GM23338 (cell line): ENCODE measurements around the gene ERN2.

Experiments
- CTCF ChIP-seq, 2 experiments: fragments of 200-600 bp in 1 of 2; sonication (generic) in 1 of 2; conservative IDR thresholded peaks; 2 replicates each; pipeline versions ENCODE4 v1.5.1 to v1.6.1; 2016 to 2017; ENCODE audit warnings: antibody characterized with exemption in 2 of 2, low read depth in 2 of 2, mild to moderate bottlenecking in 2 of 2, moderate library complexity in 1 of 2
- EZH2phosphoT487 ChIP-seq: fragments of 200-600 bp; sonication (generic); IDR thresholded peaks from one replicate; pipeline ENCODE4 v1.8.1; 2018; ENCODE audit warnings: antibody characterized with exemption; ENCODE audit not compliant: unreplicated experiment
- TF ChIP-seq, protein P1 (sequence below): IDR thresholded peaks from one replicate; pipeline ENCODE4 v1.6.1; 2018; ENCODE audit warnings: antibody characterized with exemption; ENCODE audit not compliant: unreplicated experiment

DNA sequence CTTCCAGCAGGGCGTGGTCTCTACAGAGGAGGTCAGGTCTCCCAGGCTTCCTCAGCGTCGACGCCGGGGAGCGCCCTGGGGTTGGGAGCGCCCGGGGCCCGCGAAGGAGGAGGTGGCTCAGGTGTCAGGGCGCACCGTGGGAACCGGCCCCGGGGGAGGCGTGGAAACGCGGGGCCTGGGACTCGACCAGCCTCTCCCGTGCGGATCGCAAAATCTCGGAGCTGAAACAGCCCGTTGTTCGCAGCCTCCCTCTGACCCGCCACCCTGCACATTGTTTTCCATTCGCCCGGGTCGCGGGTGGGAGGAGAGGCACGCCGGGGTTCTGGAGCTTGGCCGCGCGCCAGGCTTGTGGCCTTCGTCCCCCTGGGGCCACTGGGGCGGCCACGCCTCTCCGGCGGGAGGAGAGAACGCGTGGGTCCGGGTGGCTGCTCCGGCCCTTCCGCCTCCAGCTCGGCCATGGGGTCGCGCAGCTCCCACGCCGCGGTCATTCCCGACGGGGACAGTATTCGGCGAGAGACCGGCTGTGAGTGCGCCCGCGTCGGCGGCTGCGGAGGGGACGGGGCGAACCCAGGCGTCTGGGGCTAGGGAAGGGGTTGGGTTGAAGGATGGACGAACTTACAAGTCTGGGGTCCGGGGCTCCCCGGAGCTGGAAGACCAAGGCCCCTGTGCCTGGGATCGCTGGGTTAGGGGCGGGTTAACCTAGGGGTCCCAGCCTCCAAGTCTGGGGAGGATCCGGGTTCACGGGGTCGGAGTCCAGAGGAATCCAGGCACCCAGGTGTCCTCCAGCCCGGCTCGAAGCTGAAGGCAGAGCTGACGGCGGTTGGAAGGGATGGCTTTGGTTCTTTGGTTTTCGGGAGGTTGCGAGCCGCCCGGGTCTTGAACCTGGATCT is 41.8 kb upstream of the ERN2 start, which contains the start of gene CHP2:
- no peak for TF ChIP-seq CTCF (conservative IDR thresholded peaks at IDR 0.05; ENCODE audit: low read depth in 2 of 2)
- TF ChIP-seq, protein P1, sequence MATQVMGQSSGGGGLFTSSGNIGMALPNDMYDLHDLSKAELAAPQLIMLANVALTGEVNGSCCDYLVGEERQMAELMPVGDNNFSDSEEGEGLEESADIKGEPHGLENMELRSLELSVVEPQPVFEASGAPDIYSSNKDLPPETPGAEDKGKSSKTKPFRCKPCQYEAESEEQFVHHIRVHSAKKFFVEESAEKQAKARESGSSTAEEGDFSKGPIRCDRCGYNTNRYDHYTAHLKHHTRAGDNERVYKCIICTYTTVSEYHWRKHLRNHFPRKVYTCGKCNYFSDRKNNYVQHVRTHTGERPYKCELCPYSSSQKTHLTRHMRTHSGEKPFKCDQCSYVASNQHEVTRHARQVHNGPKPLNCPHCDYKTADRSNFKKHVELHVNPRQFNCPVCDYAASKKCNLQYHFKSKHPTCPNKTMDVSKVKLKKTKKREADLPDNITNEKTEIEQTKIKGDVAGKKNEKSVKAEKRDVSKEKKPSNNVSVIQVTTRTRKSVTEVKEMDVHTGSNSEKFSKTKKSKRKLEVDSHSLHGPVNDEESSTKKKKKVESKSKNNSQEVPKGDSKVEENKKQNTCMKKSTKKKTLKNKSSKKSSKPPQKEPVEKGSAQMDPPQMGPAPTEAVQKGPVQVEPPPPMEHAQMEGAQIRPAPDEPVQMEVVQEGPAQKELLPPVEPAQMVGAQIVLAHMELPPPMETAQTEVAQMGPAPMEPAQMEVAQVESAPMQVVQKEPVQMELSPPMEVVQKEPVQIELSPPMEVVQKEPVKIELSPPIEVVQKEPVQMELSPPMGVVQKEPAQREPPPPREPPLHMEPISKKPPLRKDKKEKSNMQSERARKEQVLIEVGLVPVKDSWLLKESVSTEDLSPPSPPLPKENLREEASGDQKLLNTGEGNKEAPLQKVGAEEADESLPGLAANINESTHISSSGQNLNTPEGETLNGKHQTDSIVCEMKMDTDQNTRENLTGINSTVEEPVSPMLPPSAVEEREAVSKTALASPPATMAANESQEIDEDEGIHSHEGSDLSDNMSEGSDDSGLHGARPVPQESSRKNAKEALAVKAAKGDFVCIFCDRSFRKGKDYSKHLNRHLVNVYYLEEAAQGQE = no peak
- TF ChIP-seq EZH2phosphoT487 = no peak
